PC-9 (cell line): ENCODE results near the gene SPEG. TPM values are rescaled to one million over a fixed set of nuclear protein-coding genes. Genes with fewer than 3 reads are reported as not detected.

ENCODE experiments used
- BruUV-seq: library from RNA; stranded (reverse); fragments of 400-500 nt; replicated peaks from 2 replicates; lab custom pipeline; 2021; lab: Mats Ljungman, UMichigan
- CTCF ChIA-PET: fragments of 300-600 bp; sonication (Branson Sonifier 250); formaldehyde crosslinking; loops from one replicate; lab custom pipeline; 2022; ENCODE audit warnings: antibody characterized with exemption; lab: Charles Lee
- POLR2A ChIA-PET: fragments of 300-600 bp; sonication (Branson Sonifier 250); formaldehyde crosslinking; loops from one replicate; lab custom pipeline; 2022; ENCODE audit warnings: antibody characterized with exemption; ENCODE audit not compliant: unreplicated experiment; lab: Charles Lee
- DNase-seq, 2 experiments: peaks; one replicate each; pipeline versions ENCODE4 v3.0.0 to v3.0.0-alpha.2; 2015 to 2022; ENCODE audit warnings: mixed read lengths in 1 of 2
- H2AFZ ChIP-seq: fragments of 200-600 bp; sonication (generic); 2 replicates; pipeline ENCODE4 v1.8.1; 2017; ENCODE audit warnings: antibody characterized with exemption
- H3F3A ChIP-seq: fragments of 200-600 bp; sonication (generic); 2 replicates; pipeline ENCODE4 v1.8.1; 2017; ENCODE audit warnings: antibody characterized with exemption, mild to moderate bottlenecking, low read depth; ENCODE audit not compliant: insufficient read depth
- H3K27ac ChIP-seq: fragments of 200-600 bp; sonication (generic); 2 replicates; pipeline ENCODE4 v1.6.1; 2016; ENCODE audit warnings: mixed run types
- H3K27me3 ChIP-seq: fragments of 200-600 bp; sonication (generic); 2 replicates; pipeline ENCODE4 v1.6.1; 2016; ENCODE audit warnings: low read depth, mixed run types; ENCODE audit not compliant: insufficient read depth
- H3K36me3 ChIP-seq: fragments of 200-600 bp; sonication (generic); 2 replicates; pipeline ENCODE4 v1.6.1; 2016; ENCODE audit warnings: low read depth, mixed run types
- H3K4me1 ChIP-seq: fragments of 200-600 bp; sonication (generic); replicated peaks from 2 replicates; pipeline ENCODE4 v1.6.1; 2016; ENCODE audit warnings: mixed run types; ENCODE audit not compliant: insufficient read depth
- H3K4me2 ChIP-seq: fragments of 200-600 bp; sonication (generic); 2 replicates; pipeline ENCODE4 v1.6.1; 2017; ENCODE audit warnings: mixed run types
- H3K4me3 ChIP-seq: fragments of 200-600 bp; sonication (generic); 2 replicates; pipeline ENCODE4 v1.6.1; 2016; ENCODE audit warnings: mixed run types
- H3K79me2 ChIP-seq: fragments of 200-600 bp; sonication (generic); 2 replicates; pipeline ENCODE4 v1.6.1; 2017; ENCODE audit warnings: low read depth, mixed run types
- H3K9me2 ChIP-seq: fragments of 200-600 bp; sonication (generic); 2 replicates; pipeline ENCODE4 v1.8.1; 2017; ENCODE audit warnings: mild to moderate bottlenecking; ENCODE audit not compliant: insufficient read depth
- H3K9me3 ChIP-seq: fragments of 200-600 bp; sonication (generic); 2 replicates; pipeline ENCODE4 v1.8.1; 2016; ENCODE audit warnings: low read depth; ENCODE audit not compliant: insufficient read depth
- H4K20me1 ChIP-seq: fragments of 200-600 bp; sonication (generic); 2 replicates; pipeline ENCODE4 v1.8.1; 2017; ENCODE audit not compliant: insufficient read depth
- CTCF ChIP-seq: fragments of 200-600 bp; sonication (generic); conservative IDR thresholded peaks from 2 replicates; pipeline ENCODE4 v1.6.1; 2017; ENCODE audit warnings: mixed run types, antibody characterized with exemption, mild to moderate bottlenecking, moderate library complexity
- EZH2 ChIP-seq: fragments of 200-600 bp; sonication (generic); IDR thresholded peaks from 2 replicates; pipeline ENCODE4 v1.8.0; 2017; ENCODE audit warnings: antibody characterized with exemption, low read depth
- intact Hi-C: fragments of 100-400 bp; cut with micrococcal nuclease; formaldehyde crosslinking; loops from one replicate; pipeline ENCODE4 v1.10.0; 2022; ENCODE audit not compliant: unreplicated experiment
- total RNA-seq: library from RNA; stranded (reverse); gene quantifications from 2 replicates; pipeline ENCODE4 v1.2.3, GENCODE V29; 2021

SPEG gene
- total RNA-seq, 1 experiment from 2014 or later = 46.8 TPM

GRCh38 chr2:219444566-219445091 is 10.0 kb downstream of the SPEG start:
- H3F3A ChIP-seq = peaks cover 10% of the 10 kb centered on the region; the same call in 1 of the 2 replicates
- H3K9me3 ChIP-seq = no peaks in the 10 kb centered on the region
- H4K20me1 ChIP-seq = no peaks in the 10 kb centered on the region
- no peak for DNase-seq
- POLR2A ChIA-PET = no interaction called here
- no peak overlapping the region for H2AFZ ChIP-seq
- CTCF ChIA-PET = no interaction called here
- no peak overlapping the region for H3K4me3 ChIP-seq
- no peaks in the 10 kb centered on the region for H3K79me2 ChIP-seq
- no peaks in the 10 kb centered on the region for H3K36me3 ChIP-seq
- no peak overlapping the region for H3K27ac ChIP-seq
- H3K27me3 ChIP-seq = no peaks in the 10 kb centered on the region
- H3K9me2 ChIP-seq = no peaks in the 10 kb centered on the region
- H3K4me1 ChIP-seq = peaks cover 10% of the 10 kb centered on the region
- no peak overlapping the region for H3K4me2 ChIP-seq
- BruUV-seq = no TSS peak
- intact Hi-C loops = no loop called here
- no peak for TF ChIP-seq CTCF
- no peak for TF ChIP-seq EZH2

- DNase-seq = no peak
- no peak for TF ChIP-seq CTCF
- Histone ChIP-seq H3K9me3 (no peaks in the 10 kb centered on the region), H3K36me3 (no peaks in the 10 kb centered on the region), H3K9me2 (no peaks in the 10 kb centered on the region), H2AFZ (no peak overlapping the region), H3K4me2 (no peak overlapping the region), H4K20me1 (no peaks in the 10 kb centered on the region), H3K79me2 (no peaks in the 10 kb centered on the region), H3K27me3 (no peaks in the 10 kb centered on the region), H3F3A (peaks cover 10% of the 10 kb centered on the region; the same call in 1 of the 2 replicates), H3K4me3 (no peak overlapping the region), H3K4me1 (peaks cover 10% of the 10 kb centered on the region), H3K27ac (no peak overlapping the region)
- no TSS peak for BruUV-seq
- intact Hi-C loops = no loop called here
- POLR2A ChIA-PET = no interaction called here
- CTCF ChIA-PET = no interaction called here
These were observed 10.6 kb downstream of the SPEG start for GRCh38 chr2:219445220-219445640.

- POLR2A ChIA-PET = interaction anchor here (0.6 kb wide), 1 partner anchor 52 kb away, joined by 8 read pairs; no protein-coding TSS in a partner anchor
- Histone ChIP-seq H3K4me2 (no peak overlapping the region), H3K4me1 (peaks cover 5% of the 10 kb centered on the region), H3K79me2 (no peaks in the 10 kb centered on the region), H3K36me3 (no peaks in the 10 kb centered on the region), H4K20me1 (no peaks in the 10 kb centered on the region), H3K9me2 (no peaks in the 10 kb centered on the region), H3K9me3 (no peaks in the 10 kb centered on the region), H2AFZ (no peak overlapping the region), H3K27me3 (no peaks in the 10 kb centered on the region), H3F3A (peaks cover 10% of the 10 kb centered on the region; the same call in 1 of the 2 replicates), H3K4me3 (no peak overlapping the region), H3K27ac (no peak overlapping the region)
- CTCF ChIA-PET = interaction anchor here (0.6 to 1.7 kb wide), 3 partner anchors 17 to 84 kb away, joined by 4 to 11 read pairs (median 8); a partner anchor contains a TSS
- no peak for TF ChIP-seq EZH2
- no peak for TF ChIP-seq CTCF
- DNase-seq = no peak
- BruUV-seq = no TSS peak
- intact Hi-C loops = no loop called here
These were observed 11.5 kb downstream of the SPEG start for GRCh38 chr2:219446101-219446504.
